ACC112 (cell line): Measurements from ENCODE around the gene HS6ST3.
"Not testable (repeated sequence)": the region's sequence is repeated elsewhere in the genome, so short reads cannot be mapped to it uniquely, and the experiment has no call there.

Source experiments
- H2AFZ ChIP-seq: fragments of 200-600 bp; sonication (generic); one replicate; pipeline ENCODE4 v1.6.0; 2017; ENCODE audit warnings: antibody characterized with exemption, low read length; ENCODE audit not compliant: unreplicated experiment
- H3K27ac ChIP-seq: fragments of 200-600 bp; sonication (generic); 2 replicates; pipeline ENCODE4 v1.5.1; 2014; ENCODE audit warnings: low read depth, mild to moderate bottlenecking, antibody characterized with exemption, low read length, moderate library complexity
- H3K27me3 ChIP-seq: fragments of 200-600 bp; sonication (generic); 2 replicates; pipeline ENCODE4 v1.6.1; 2014; ENCODE audit warnings: mild to moderate bottlenecking, antibody characterized with exemption, low read length, moderate library complexity, mixed read lengths; ENCODE audit not compliant: insufficient read depth
- H3K36me3 ChIP-seq: fragments of 200-600 bp; sonication (generic); 2 replicates; pipeline ENCODE4 v1.6.1; 2016; ENCODE audit warnings: mild to moderate bottlenecking, antibody characterized with exemption, low read length, moderate library complexity, mixed read lengths; ENCODE audit not compliant: insufficient read depth
- H3K4me1 ChIP-seq: fragments of 200-600 bp; sonication (generic); one replicate; pipeline ENCODE4 v1.6.1; 2016; ENCODE audit warnings: low read length, mixed read lengths; ENCODE audit not compliant: insufficient read depth, unreplicated experiment, control insufficient read depth
- H3K4me3 ChIP-seq: fragments of 200-600 bp; sonication (generic); 2 replicates; pipeline ENCODE4 v1.5.1; 2014; ENCODE audit warnings: mild to moderate bottlenecking, low read depth, low read length
- H3K79me2 ChIP-seq: fragments of 200-600 bp; sonication (generic); one replicate; pipeline ENCODE4 v1.6.0; 2016; ENCODE audit warnings: low read length; ENCODE audit not compliant: control insufficient read depth, unreplicated experiment, insufficient read depth

HS6ST3 gene

DNA sequence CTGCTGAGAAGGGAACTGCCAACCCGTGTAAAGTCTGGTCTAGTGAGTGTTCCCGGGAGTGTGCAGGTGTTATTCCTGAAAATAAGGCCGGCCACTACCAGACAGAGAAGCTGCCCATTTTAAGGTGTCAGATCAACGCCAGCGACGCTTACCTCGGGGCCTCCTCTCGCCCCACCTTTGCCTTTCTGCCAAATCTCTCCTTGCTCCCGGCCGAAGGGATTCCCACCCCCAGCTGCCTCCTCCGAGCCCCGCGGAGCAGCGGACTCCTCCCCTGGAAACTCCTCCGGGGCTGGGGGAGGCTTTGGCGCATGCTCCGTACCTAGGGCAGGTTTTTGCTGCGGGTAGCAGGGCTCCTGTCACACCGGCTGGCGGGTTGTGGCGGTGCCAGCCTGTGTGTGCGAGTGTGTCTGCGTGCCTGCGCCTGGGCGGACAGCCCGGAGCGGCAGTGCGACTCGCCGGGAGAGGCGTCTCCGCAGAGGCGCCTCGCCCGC lies at the start of gene HS6ST3:
Gene HS6ST3 (plus strand): TSS at position 359 of the 491 bp plus-strand sequence.
- Histone ChIP-seq H3K27ac (no peak within 1 kb of the TSS), H3K36me3 (no peaks in the 10 kb centered on the region), H3K27me3 (peaks cover 68% of the 10 kb centered on the region), H3K4me1 (no peaks in the 10 kb centered on the region), H2AFZ (peak within 1 kb of the TSS; percentile 84), H3K4me3 (peak within 1 kb of the TSS; percentile 70), H3K79me2 (no peaks in the 10 kb centered on the region)

DNA sequence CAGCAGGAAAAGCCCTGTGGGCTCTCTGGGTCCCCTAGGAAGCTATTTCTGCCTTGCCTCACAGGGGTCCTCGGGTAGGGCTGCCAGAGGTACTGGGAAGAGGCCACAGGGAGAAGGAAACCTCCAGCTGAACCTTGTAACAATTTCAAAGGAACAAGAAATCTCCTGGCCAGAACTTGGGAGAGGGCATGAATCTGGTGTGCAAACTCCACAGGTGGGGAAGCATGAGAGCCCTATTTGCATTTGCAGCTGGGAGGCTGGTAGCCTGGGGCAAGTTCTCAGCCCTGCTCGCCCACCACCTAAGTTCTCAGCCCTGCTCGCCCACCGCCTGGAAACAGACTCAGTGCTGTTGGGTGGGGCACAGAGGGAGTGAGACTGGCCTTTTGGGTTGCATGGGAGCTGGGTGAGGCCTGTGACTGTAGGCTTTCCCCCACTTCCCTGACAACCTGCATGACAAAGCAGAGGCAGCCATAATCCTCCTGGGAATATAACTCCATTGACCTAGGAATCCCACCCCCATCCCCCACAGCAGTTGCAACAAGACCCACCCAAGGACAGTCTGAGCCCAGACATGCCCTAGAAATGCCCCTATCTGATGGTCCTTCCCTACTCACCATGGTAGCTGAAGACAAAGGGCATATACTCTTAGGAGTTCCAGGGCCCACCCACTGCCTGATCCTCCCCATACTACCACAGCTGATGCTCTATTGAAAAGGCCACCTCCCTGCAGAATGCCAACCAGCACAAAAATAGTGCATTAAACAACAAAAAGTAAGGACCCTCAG lies 48.4 kb upstream of the HS6ST3 start:
- peaks cover 6% of the 10 kb centered on the region; the same call in 1 of the 2 replicates for H3K36me3 ChIP-seq
- H3K79me2 ChIP-seq, result peaks cover 86% of the 10 kb centered on the region
- H3K4me1 ChIP-seq, result no peaks in the 10 kb centered on the region
- no peak overlapping the region for H3K27ac ChIP-seq
- no peak overlapping the region for H3K4me3 ChIP-seq
- no peak overlapping the region for H2AFZ ChIP-seq
- H3K27me3 ChIP-seq, result no peaks in the 10 kb centered on the region

DNA sequence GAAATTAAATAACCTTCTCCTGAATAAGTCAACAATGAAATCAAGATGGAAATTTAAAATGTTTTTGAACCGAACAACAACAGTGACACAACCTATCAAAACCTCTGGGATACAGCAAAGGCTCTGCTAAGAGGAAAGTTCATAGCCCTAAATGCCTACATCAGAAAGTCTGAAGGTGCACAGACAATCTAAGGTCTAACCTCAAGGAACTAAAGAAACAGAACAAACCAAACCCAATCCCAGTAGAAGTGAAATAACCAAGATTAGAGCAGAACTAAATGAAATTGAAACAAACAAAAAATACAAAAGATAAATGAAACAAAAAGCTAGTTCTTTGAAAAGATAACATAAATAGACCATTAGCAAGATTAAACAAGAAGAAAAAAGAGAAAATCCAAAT lies 45.7 kb upstream of the HS6ST3 start:
- no peaks in the 10 kb centered on the region for H3K27me3 ChIP-seq
- peaks cover 81% of the 10 kb centered on the region for H3K79me2 ChIP-seq
- H2AFZ ChIP-seq, result no peak overlapping the region
- H3K27ac ChIP-seq, result no peak overlapping the region
- H3K4me3 ChIP-seq, result no peak overlapping the region
- H3K36me3 ChIP-seq, result peaks cover 3% of the 10 kb centered on the region; the same call in 1 of the 2 replicates
- H3K4me1 ChIP-seq, result no peaks in the 10 kb centered on the region

DNA sequence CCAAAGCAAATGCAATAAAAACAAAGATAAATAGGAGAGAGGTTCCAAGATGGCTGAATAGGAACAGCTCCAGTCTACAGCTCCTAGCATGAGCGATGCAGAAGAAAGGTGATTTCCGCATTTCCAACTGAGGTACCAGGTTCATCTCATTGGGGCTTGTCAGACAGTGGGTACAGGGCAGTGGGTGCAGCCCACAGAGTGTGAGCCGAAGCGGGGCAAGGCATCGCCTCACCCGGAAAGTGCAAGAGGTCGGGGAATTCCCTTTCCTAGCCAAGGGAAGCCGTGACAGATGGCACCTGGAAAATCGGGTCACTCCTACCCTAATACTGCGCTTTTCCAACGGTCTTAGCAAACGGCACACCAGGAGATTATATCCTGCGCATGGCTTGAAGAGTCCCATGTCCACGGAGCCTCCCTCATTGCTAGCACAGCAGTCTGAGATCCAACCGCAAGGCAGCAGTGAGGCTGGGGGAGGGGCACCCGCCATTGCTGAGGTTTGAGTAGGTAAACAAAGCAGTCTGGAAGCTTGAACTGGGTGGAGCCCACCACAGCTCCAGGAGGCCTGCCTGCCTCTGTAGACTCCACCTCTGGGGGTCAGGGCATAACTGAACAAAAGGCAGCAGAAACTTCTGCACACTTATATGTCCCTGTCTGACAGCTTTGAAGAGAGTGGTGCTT lies 43.3 kb upstream of the HS6ST3 start:
- not testable (repeated sequence) for H3K4me1 ChIP-seq, H3K36me3 ChIP-seq, H3K27me3 ChIP-seq, H2AFZ ChIP-seq, H3K27ac ChIP-seq, H3K4me3 ChIP-seq
- H3K79me2 ChIP-seq, result peaks cover 62% of the 10 kb centered on the region

DNA sequence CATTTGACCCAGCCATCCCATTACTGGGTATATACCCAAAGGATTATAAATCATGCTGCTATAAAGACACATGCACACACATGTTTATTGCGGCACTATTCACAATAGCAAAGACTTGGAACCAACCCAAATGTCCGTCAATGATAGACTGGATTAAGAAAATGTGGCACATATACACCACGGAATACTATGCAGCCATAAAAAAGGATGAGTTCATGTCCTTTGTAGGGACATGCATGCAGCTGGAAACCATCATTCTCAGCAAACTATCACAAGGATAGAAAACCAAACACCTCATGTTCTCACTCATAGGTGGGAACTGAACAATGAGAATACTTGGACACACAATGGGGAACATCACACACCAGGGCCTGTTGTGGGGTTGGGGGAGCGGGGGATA lies 39.0 kb upstream of the HS6ST3 start:
- not testable (repeated sequence) for H3K4me3 ChIP-seq
- peaks cover 38% of the 10 kb centered on the region for H3K79me2 ChIP-seq

DNA sequence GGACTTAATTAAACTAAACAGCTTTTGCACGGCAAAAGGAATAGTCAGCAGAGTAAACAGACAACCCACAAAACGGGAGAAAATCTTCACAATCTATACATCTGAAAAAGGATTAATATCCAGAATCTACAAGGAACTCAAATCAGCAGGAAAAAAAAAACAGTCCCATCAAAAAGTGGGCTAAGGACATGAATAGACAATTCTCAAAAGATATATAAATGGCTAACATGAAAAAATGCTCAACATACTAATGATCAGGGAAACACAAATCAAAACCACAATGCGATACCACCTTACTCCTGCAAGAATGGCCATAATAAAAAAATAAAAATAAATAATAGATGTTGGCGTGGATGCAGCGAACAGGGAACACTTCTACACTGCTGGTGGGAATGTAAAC lies 38.4 kb upstream of the HS6ST3 start:
- not testable (repeated sequence) for H3K27ac ChIP-seq, H3K4me1 ChIP-seq
- H3K79me2 ChIP-seq, result peaks cover 32% of the 10 kb centered on the region

More for the DNA sequence above, 39.0 kb upstream of the HS6ST3 start:
- H3K27ac ChIP-seq, H2AFZ ChIP-seq, H3K27me3 ChIP-seq, H3K4me1 ChIP-seq, H3K36me3 ChIP-seq: not testable (repeated sequence)

DNA sequence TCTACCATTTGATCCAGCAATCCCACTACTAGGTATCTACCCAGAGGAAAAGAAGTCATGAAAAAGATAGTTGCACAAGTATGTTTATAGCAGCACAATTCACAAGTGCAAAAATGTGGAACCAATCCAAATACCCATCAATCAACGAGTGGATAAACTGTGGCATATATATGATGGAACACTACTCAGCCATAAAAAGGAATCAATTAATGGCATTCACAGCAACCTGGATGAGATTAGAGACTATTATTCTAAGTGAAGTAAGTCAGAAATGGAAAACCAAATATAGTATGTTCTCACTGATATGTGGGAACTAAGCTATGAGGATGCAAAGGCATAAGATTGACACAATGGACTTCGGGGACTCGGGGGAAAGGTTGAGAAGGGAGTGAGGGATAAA lies 38.0 kb upstream of the HS6ST3 start:
- H3K36me3 ChIP-seq, H3K4me1 ChIP-seq, H3K27ac ChIP-seq, H3K27me3 ChIP-seq, H2AFZ ChIP-seq: not testable (repeated sequence)
- Histone ChIP-seq H3K79me2 (peaks cover 29% of the 10 kb centered on the region), H3K4me3 (peak overlapping the region; percentile 96)

More for the DNA sequence above, 38.4 kb upstream of the HS6ST3 start:
- not testable (repeated sequence) for H3K36me3 ChIP-seq, H2AFZ ChIP-seq, H3K27me3 ChIP-seq
- H3K4me3 ChIP-seq, result peak overlapping the region; percentile 96; the same call in 1 of the 2 replicates

DNA sequence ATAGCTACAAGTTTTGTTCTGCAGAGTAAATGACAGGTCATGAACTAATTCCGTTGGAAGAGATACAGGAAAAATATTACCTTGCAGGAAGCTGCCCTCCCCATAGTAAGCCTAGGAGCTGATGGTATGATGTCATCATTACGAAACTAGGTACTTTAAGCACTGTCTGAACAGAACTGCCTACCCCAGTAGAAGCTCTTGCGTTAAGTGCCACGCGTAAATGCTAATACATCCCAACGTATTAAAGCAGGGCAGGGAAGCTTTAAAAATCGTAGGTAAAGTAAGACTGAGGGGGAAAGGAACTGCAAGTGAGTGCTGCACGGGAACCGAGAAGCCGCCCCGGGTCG lies 37.3 kb upstream of the HS6ST3 start:
- Histone ChIP-seq H3K27me3 (no peaks in the 10 kb centered on the region), H3K27ac (peak overlapping the region; percentile 78), H3K4me1 (no peaks in the 10 kb centered on the region), H3K79me2 (peaks cover 27% of the 10 kb centered on the region), H3K4me3 (peak overlapping the region; percentile 96), H2AFZ (peak overlapping the region; percentile 78), H3K36me3 (no peaks in the 10 kb centered on the region)

DNA sequence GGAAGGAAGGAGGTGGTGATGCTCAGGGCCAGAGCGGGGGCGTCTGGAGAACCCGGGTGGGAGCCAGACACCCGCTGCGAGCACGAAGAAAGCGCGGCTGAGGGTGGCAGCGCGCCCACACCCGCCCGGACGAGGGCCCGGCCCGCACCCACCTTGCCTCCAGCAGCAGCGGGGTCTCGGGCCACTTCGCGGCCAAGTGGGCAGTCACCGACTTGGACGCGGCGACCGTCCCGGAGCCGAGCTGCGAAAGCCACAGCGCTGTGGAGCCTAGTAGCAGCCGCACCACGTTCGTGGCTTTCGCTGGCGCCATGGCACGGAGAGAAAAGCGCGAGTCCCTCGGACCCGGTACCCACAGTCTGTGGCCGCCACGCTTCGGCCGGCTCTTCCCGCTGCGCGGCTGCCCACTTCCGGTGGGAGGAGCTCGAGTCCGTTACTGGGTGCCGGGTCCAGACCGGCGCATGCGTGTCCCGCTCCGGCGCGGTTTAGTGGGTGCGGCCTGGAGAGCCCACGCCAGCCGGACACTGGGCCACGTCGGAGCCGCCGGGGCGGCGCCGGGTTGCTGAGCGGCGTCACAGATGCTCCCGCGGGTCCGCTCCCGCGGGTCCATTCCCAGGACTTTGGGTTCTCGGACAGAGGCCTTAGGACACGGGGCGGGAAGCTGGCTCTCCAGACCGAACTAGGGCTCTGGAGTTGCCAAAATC lies 36.8 kb upstream of the HS6ST3 start, which contains the start of gene UGGT2:
Gene UGGT2 (minus strand): TSS at position 399 of the 701 bp plus-strand sequence. CDS start 89 bp downstream, at position 310.
- Histone ChIP-seq H3K27ac (peak within 1 kb of the TSS; percentile 86), H3K4me1 (no peaks in the 10 kb centered on the region), H3K79me2 (peaks cover 24% of the 10 kb centered on the region), H2AFZ (peak within 1 kb of the TSS; percentile 90), H3K36me3 (no peaks in the 10 kb centered on the region), H3K4me3 (peak within 1 kb of the TSS; percentile 96), H3K27me3 (no peaks in the 10 kb centered on the region)

DNA sequence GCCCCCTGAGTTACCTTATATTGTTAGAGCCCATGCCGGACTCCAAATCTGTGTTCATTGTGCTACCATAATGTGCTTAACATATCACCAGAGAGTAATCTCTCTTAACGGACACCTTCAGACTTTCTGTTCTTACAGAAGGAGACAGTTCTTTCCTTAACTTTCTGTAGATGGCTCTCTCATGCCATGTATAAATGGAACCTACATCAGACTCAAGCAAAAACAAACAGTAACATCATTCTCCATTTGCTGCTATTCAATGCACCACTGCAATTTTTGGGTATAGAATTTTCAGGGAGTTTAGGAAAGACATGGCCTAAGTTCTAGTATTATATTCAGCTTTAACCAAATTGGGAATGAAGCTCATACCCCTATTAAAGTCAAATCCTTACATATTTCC lies 24.1 kb upstream of the HS6ST3 start:
- no peaks in the 10 kb centered on the region for H3K36me3 ChIP-seq
- no peak overlapping the region for H3K27ac ChIP-seq
- H3K79me2 ChIP-seq, result no peaks in the 10 kb centered on the region
- H3K27me3 ChIP-seq, result peaks cover 68% of the 10 kb centered on the region
- no peaks in the 10 kb centered on the region for H3K4me1 ChIP-seq
- no peak overlapping the region for H2AFZ ChIP-seq
- no peak overlapping the region for H3K4me3 ChIP-seq
